ENCODE measurements around the gene NPAS1. TPM values are rescaled to one million over a fixed set of nuclear protein-coding genes. Genes with fewer than 3 reads are reported as not detected.

NPAS1 gene
- total RNA-seq, 1 experiment from 2014 or later, result 1.4 TPM

- Histone ChIP-seq H3K4me3 (no peak overlapping the region), H3F3A (ENCODE audit: insufficient read depth, low read depth) (peaks cover 14% of the 10 kb centered on the region; the same call in 1 of the 2 replicates), H3K9me3 (ENCODE audit: insufficient read depth, low read depth) (no peaks in the 10 kb centered on the region), H3K4me1 (replicated peaks; ENCODE audit: insufficient read depth) (no peaks in the 10 kb centered on the region), H3K27me3 (ENCODE audit: insufficient read depth, low read depth) (peaks cover 45% of the 10 kb centered on the region), H3K4me2 (no peak overlapping the region), H4K20me1 (ENCODE audit: insufficient read depth) (no peaks in the 10 kb centered on the region), H2AFZ (no peak overlapping the region), H3K79me2 (ENCODE audit: low read depth) (no peaks in the 10 kb centered on the region), H3K27ac (no peak overlapping the region), H3K9me2 (ENCODE audit: insufficient read depth) (no peaks in the 10 kb centered on the region), H3K36me3 (ENCODE audit: low read depth) (no peaks in the 10 kb centered on the region)
- intact Hi-C loops (cut with micrococcal nuclease; ENCODE audit: unreplicated experiment), result no loop called here
- DNase-seq, result no peak
- no TSS peak for BruUV-seq (replicated peaks)
- TF ChIP-seq CTCF (conservative IDR thresholded peaks at IDR 0.05), result no peak
- no peak for TF ChIP-seq EZH2 (IDR thresholded peaks at IDR 0.05; ENCODE audit: low read depth)
- POLR2A ChIA-PET (ENCODE audit: unreplicated experiment), result no interaction called here
- CTCF ChIA-PET, result interaction anchor here (0.6 kb wide), 3 partner anchors 200 to 275 kb away, joined by 5 to 12 read pairs (median 10); no protein-coding TSS in a partner anchor
Observed at GRCh38 chr19:47028195-47028601, 8.6 kb downstream of the NPAS1 start.

GRCh38 chr19:47032171-47032811 lies 12.7 kb downstream of the NPAS1 start:
- CTCF ChIA-PET, result no interaction called here
- POLR2A ChIA-PET (ENCODE audit: unreplicated experiment), result no interaction called here

More at GRCh38 chr19:47032171-47032811, 12.7 kb downstream of the NPAS1 start:
- Histone ChIP-seq H3K4me3 (no peak overlapping the region), H3K9me3 (ENCODE audit: insufficient read depth, low read depth) (no peaks in the 10 kb centered on the region), H4K20me1 (ENCODE audit: insufficient read depth) (no peaks in the 10 kb centered on the region), H3K79me2 (ENCODE audit: low read depth) (no peaks in the 10 kb centered on the region), H3K9me2 (ENCODE audit: insufficient read depth) (no peaks in the 10 kb centered on the region), H3K36me3 (ENCODE audit: low read depth) (no peaks in the 10 kb centered on the region), H2AFZ (no peak overlapping the region), H3K27me3 (ENCODE audit: insufficient read depth, low read depth) (peaks cover 21% of the 10 kb centered on the region), H3K27ac (no peak overlapping the region), H3K4me2 (peak overlapping the region; percentile 52), H3F3A (ENCODE audit: insufficient read depth, low read depth) (peaks cover 41% of the 10 kb centered on the region), H3K4me1 (replicated peaks; ENCODE audit: insufficient read depth) (peaks cover 19% of the 10 kb centered on the region)
- TF ChIP-seq CTCF (conservative IDR thresholded peaks at IDR 0.05) (peak; percentile 96), EZH2 (IDR thresholded peaks at IDR 0.05; ENCODE audit: low read depth) (no peak)
- peak; percentile 66 to 67 for DNase-seq
- intact Hi-C loops (cut with micrococcal nuclease; ENCODE audit: unreplicated experiment), result loop anchor here (1.0 to 10.0 kb wide), 2 partner anchors 19 to 277 kb away; no protein-coding TSS in a partner anchor
- no TSS peak for BruUV-seq (replicated peaks)

Data from PC-9 (cell line).